GM18498 (cell line): ENCODE results near the gene MAPK8.

Experiments
- ATAC-seq: cut with Tn5 transposase; IDR thresholded peaks from one replicate; pipeline ENCODE4 v1.9.1; 2021; ENCODE audit warnings: mild to moderate bottlenecking, moderate library complexity; ENCODE audit not compliant: unreplicated experiment

The MAPK8 gene

GRCh38 chr10:48459270-48460150 is 153.0 kb downstream of the MAPK8 start:
- no peak for ATAC-seq

- ATAC-seq, result no peak
These were observed 153.7 kb downstream of the MAPK8 start for GRCh38 chr10:48460182-48460581.

- ATAC-seq, result no peak
These were observed 155.4 kb downstream of the MAPK8 start for GRCh38 chr10:48461623-48462481.

- ATAC-seq, result no peak
These were observed 156.1 kb downstream of the MAPK8 start for GRCh38 chr10:48462482-48463020.

GRCh38 chr10:48463318-48464003 is 157.0 kb downstream of the MAPK8 start:
- ATAC-seq, result no peak

GRCh38 chr10:48464121-48464870 is 157.8 kb downstream of the MAPK8 start:
- no peak for ATAC-seq

- ATAC-seq, result no peak
These were observed 158.6 kb downstream of the MAPK8 start for GRCh38 chr10:48464871-48465736.

GRCh38 chr10:48465860-48466521 is 159.5 kb downstream of the MAPK8 start:
- ATAC-seq, result no peak

- no peak for ATAC-seq
These were observed 160.2 kb downstream of the MAPK8 start for GRCh38 chr10:48466611-48467240.

GRCh38 chr10:48467669-48468068 is 161.2 kb downstream of the MAPK8 start:
- ATAC-seq, result no peak

GRCh38 chr10:48468130-48468790 is 161.8 kb downstream of the MAPK8 start:
- no peak for ATAC-seq

- no peak for ATAC-seq
These were observed 162.5 kb downstream of the MAPK8 start for GRCh38 chr10:48468866-48469511.

GRCh38 chr10:48469516-48470020 is 163.1 kb downstream of the MAPK8 start:
- ATAC-seq, result no peak

GRCh38 chr10:48470115-48470892 is 163.8 kb downstream of the MAPK8 start:
- no peak for ATAC-seq

GRCh38 chr10:48470893-48471805 is 164.7 kb downstream of the MAPK8 start:
- ATAC-seq, result no peak
